ENCODE results near the gene CUL2.

GRCh38 chr10:35059481-35059880 is 30.7 kb downstream of the CUL2 start:
- TF ChIP-seq CTCF (IDR thresholded peaks at IDR 0.05) (no peak), POLR2A (IDR thresholded peaks at IDR 0.05) (no peak)
